HG03139 (cell line): ENCODE data around the gene RUSF1.
"Not testable (repeated sequence)": the region's sequence is repeated elsewhere in the genome, so short reads cannot be mapped to it uniquely, and the experiment has no call there.

Source experiments
- ATAC-seq: cut with Tn5 transposase; IDR thresholded peaks from one replicate; pipeline ENCODE4 v1.9.1; 2021; ENCODE audit not compliant: unreplicated experiment

The RUSF1 gene

DNA sequence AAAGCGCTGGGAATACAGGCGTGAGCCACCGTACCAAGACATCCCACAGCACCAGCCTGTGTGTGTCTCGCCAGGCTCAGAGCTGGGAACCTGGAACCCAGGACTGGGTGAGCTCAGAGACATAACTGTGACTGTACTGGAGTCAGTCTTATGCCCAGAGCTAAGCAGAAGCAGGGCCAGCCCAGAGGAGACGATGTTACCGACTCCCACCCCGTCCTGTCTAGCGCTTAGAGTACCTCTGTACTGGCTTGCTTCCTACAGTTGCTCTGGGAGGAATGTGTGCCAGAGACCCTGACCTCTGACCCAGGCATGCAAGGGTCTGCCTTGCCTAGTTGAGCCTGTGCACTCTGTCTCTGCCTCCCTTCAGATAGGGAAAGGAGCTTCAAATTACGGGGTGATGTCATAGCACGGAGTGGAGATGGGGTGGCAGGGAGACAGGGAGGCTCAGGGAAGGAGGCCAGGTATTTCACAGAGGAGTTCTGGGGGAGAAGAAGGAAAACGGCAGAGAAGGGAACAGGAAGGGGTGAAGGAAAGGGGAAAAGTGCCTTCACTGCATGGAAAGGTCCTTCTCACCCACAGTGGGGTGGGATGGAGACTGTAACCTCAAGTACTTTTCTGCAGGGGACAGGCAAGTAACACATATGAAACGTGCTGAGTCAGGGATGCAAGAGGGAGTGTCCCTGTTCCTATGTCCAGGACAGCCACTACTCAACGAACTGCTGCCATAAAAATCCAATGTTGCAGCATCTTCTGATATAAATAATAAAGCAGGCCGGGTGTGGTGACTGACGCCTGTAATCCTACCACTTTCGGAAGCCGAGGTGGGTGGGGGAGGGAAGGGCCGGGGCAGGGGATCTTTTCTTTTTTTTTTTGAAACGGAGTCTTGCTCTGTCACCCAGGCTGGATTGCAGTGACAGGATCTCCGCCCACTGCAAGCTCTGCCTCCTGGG lies 54.7 kb downstream of the RUSF1 start:
- ATAC-seq = no peak

DNA sequence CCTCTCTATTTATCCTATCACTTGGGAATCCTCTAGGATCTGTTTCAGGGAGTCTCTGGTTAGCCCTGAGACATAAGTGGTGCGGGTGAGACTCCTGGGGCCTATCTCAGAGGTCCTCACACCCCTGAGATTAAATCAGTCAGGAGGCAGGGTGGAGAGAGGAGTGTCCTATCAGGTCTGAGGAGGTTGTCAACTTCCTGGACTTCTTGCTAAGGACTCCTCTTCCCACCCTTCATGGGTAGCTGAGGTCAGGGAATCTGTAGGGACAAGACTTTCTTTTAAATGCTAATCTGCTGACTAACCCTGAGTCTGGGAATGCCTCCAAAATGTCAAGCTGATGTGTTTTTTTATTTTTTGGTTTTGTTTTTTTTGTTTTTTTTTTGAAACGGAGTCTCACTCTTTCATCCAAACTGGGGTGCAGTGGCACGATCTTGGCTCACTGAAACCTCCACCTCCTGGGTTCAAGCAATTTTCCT lies 55.5 kb downstream of the RUSF1 start:
- no peak for ATAC-seq

DNA sequence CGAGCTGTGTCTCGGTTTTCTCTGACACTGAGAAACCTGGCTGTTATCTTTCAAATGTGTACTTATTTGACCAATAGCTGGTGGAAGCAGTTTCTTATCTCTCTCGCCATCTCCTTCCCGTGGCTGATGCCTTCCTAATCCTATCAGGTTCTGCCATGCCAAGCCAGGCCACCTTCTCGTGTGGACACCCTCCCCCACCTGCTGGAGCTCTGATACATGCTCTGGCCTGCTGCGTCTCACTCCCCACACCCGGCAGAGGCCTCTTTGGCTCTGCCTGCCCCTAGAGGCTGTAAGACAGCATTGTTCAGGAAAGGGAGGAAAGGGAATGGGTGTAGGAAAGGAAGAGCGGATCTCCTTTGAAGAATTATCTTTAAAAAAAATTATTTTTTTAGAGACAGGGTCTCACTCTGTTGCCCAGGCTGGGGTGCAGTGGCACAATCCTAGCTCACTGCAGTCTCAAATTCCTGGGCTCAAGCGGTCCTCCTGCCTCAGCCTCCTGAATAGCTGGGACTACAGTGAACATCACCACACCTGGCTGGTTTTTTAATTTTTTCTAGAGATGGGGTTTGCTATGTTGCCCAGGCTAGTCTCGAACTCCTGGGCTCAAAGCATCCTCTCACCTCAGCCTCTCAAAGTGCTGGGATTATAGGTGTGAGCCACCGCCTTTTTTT lies 56.4 kb downstream of the RUSF1 start:
- ATAC-seq = no peak

DNA sequence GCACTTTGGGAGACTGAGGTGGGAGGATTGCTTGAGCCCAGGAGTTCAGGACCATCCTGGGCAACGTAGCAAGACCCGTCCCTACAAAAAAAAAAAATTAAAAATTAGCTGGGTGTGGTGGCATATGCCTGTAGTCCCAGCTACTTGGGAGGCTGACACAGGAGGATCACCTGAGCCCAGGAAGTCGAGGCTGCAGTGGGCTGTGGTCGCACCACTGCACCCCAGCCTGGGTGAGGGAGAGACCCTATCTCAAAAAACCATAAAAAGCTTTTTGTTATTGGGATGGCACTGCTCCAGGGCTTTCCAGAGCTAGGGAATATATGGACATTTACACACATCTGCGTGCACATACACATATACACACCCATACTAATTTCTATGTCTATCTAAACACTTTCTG lies 57.0 kb downstream of the RUSF1 start:
- ATAC-seq = no peak

DNA sequence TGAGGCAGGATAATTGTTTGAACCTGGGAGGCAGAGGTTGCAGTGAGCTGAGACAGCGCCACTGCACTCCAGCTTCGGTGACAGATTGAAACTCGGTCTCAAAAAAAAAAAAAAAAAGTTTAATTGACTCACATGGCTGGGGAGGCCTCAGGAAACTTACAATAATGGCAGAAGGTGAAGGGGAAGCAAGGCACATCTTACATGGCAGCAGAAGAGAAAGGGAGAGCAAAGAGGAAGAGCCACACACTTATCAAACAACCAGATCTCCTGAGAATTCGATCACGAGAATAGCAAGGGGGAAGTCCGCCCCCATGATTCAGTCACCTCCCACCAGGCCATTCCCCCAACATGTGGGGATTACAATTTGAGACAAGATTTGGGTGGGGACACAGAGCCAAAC lies 62.3 kb downstream of the RUSF1 start:
- ATAC-seq = not testable (repeated sequence)

DNA sequence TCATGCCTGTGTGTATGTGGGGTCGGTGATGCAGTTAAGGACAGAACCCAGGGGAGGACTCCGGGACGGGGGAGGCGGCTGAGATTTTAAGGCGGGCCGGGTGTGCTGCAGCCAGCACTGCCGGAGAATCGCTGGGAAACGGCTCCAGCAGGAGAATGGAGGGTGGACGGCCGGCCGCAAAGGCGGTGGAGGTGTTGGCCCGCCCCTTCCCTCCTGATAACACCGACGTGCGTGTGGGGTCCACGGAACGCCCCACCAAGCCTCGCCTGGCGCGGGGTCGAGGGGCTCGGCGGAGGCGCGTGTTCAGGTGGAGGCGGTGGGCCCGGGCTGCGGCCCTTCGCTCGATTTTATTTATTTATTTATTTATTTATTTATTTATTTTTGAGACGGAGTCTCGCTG lies 66.2 kb downstream of the RUSF1 start:
- ATAC-seq = no peak

DNA sequence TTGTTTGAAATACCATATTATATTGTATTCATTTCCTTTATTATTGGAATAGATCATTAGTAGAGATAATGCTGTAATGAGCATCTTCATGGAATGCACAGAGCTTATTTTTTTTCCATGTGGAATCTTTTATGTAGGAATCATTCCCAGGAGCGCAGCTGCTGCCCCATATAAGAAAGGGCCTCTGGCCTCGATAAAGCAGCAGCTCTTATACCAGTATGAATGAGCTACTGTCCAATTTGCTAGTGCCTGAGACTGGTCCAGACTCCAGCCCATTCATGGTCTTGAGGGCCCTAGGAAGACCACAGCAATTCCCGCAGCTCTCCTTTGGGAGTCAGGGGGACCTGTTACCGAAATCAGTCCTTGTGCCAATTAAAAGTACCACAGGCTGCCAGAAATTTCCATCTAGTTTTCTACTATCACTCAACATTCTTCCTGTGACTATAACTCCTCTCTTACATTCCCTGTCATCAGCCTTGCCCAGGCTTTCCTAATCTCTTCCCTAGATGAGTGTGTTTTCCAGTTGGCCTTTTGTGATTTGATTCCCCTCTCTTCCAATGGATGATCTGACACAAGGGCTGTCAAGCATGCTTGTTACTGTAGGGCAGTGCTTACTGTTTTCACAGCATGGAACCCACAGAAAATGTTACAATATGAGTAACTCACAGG lies 67.5 kb downstream of the RUSF1 start:
- no peak for ATAC-seq

DNA sequence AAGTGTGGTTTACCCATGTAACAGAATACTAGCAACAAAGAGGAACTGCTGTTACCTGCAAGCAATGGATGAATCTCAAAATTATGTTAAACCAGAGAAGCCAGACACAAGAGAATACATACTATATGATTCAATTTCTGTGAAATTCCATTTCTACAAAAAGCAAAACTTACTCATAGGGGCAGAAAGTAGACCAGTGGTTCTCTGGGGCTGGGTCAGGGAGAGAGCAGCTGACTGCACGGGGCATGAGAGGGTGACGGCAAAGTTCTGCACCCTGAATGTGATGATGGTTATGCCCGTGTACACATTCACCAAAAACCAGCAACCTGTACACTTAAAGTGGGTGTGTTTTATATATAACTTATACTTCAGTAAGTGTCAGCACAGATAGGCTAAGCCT lies 68.7 kb downstream of the RUSF1 start:
- ATAC-seq = no peak
